ENCODE measurements around the gene B4GALNT4.

The B4GALNT4 gene

GRCh38 chr11:381501-382072, 12.3 kb downstream of the B4GALNT4 start:
- no peaks in the 10 kb centered on the region for H3K36me3 ChIP-seq (ENCODE audit: insufficient read depth, low read length)
- TF ChIP-seq, protein P1, sequence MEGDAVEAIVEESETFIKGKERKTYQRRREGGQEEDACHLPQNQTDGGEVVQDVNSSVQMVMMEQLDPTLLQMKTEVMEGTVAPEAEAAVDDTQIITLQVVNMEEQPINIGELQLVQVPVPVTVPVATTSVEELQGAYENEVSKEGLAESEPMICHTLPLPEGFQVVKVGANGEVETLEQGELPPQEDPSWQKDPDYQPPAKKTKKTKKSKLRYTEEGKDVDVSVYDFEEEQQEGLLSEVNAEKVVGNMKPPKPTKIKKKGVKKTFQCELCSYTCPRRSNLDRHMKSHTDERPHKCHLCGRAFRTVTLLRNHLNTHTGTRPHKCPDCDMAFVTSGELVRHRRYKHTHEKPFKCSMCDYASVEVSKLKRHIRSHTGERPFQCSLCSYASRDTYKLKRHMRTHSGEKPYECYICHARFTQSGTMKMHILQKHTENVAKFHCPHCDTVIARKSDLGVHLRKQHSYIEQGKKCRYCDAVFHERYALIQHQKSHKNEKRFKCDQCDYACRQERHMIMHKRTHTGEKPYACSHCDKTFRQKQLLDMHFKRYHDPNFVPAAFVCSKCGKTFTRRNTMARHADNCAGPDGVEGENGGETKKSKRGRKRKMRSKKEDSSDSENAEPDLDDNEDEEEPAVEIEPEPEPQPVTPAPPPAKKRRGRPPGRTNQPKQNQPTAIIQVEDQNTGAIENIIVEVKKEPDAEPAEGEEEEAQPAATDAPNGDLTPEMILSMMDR (IDR thresholded peaks at IDR 0.05; ENCODE audit: low read length): no peak
- TF ChIP-seq EZH2 (IDR thresholded peaks at IDR 0.05; ENCODE audit: borderline replicate concordance, low read length): no peak
- no peak overlapping the region for H3K4me2 ChIP-seq (ENCODE audit: low read length)
- no peaks in the 10 kb centered on the region for H3K9me2 ChIP-seq (ENCODE audit: low read depth, low read length)
- H3K9ac ChIP-seq (ENCODE audit: low read length): no peak overlapping the region
- peaks cover 5% of the 10 kb centered on the region; the same call in 1 of the 2 replicates for H3K27me3 ChIP-seq (ENCODE audit: insufficient read depth, low read length)
- H4K20me1 ChIP-seq (ENCODE audit: insufficient read depth, low read length): no peaks in the 10 kb centered on the region
- no peaks in the 10 kb centered on the region for H3K79me2 ChIP-seq (ENCODE audit: insufficient read depth, low read length)
- H3K27ac ChIP-seq (ENCODE audit: low read depth, low read length, poor library complexity, severe bottlenecking): no peak overlapping the region
- H3K4me1 ChIP-seq (ENCODE audit: insufficient read depth, low read length, severe bottlenecking): no peaks in the 10 kb centered on the region
- no peak overlapping the region for H3K4me3 ChIP-seq (ENCODE audit: low read depth, low read length, poor library complexity, severe bottlenecking)
- H3F3A ChIP-seq (ENCODE audit: insufficient read depth, low read length): no peaks in the 10 kb centered on the region
- H2AFZ ChIP-seq (ENCODE audit: low read length): no peak overlapping the region
- H3K9me3 ChIP-seq (ENCODE audit: low read length): peaks cover 4% of the 10 kb centered on the region; the same call in 1 of the 2 replicates

DNA sequence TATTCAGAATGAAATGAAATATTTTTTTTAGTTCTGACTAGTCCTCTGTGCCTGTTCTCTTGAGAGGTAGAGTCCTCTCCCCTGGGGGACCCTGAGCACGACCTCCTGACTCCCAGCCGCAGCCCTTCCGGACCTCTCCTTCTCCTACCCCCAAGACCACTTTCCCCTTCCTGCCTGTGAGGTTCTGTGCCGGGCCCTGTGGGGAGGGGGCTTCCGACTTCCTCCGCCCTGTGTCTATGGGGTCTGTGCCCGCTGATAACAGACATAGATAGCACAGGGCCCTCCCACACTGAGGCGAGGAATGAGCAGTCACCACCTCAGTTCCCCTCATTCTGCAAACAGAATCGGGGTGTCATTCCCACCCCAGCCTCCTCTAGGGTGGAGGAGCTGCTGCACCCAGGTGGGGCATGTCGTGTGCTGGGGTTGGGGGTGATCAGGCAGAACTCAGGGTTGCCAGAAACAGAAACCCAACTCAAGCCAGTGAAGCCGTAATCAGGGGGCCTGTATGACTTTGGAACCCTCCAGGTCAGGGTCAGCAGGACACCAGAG, 12.9 kb downstream of the B4GALNT4 start:
- Histone ChIP-seq H2AFZ (ENCODE audit: low read length) (no peak overlapping the region), H4K20me1 (ENCODE audit: insufficient read depth, low read length) (no peaks in the 10 kb centered on the region), H3K27ac (ENCODE audit: low read depth, low read length, poor library complexity, severe bottlenecking) (no peak overlapping the region), H3F3A (ENCODE audit: insufficient read depth, low read length) (no peaks in the 10 kb centered on the region), H3K4me2 (ENCODE audit: low read length) (no peak overlapping the region), H3K27me3 (ENCODE audit: insufficient read depth, low read length) (peaks cover 5% of the 10 kb centered on the region; the same call in 1 of the 2 replicates), H3K36me3 (ENCODE audit: insufficient read depth, low read length) (no peaks in the 10 kb centered on the region), H3K9ac (ENCODE audit: low read length) (no peak overlapping the region), H3K4me3 (ENCODE audit: low read depth, low read length, poor library complexity, severe bottlenecking) (no peak overlapping the region), H3K4me1 (ENCODE audit: insufficient read depth, low read length, severe bottlenecking) (no peaks in the 10 kb centered on the region), H3K79me2 (ENCODE audit: insufficient read depth, low read length) (no peaks in the 10 kb centered on the region), H3K9me3 (ENCODE audit: low read length) (peaks cover 4% of the 10 kb centered on the region; the same call in 1 of the 2 replicates), H3K9me2 (ENCODE audit: low read depth, low read length) (no peaks in the 10 kb centered on the region)
- TF ChIP-seq, protein P1 (IDR thresholded peaks at IDR 0.05; ENCODE audit: low read length): no peak
- TF ChIP-seq EZH2 (IDR thresholded peaks at IDR 0.05; ENCODE audit: borderline replicate concordance, low read length): no peak

GRCh38 chr11:383431-383830, 14.1 kb downstream of the B4GALNT4 start:
- Histone ChIP-seq H3K27me3 (ENCODE audit: insufficient read depth, low read length) (peaks cover 5% of the 10 kb centered on the region; the same call in 1 of the 2 replicates), H3K36me3 (ENCODE audit: insufficient read depth, low read length) (no peaks in the 10 kb centered on the region), H3K9me2 (ENCODE audit: low read depth, low read length) (no peaks in the 10 kb centered on the region), H2AFZ (ENCODE audit: low read length) (no peak overlapping the region), H3K79me2 (ENCODE audit: insufficient read depth, low read length) (no peaks in the 10 kb centered on the region), H3K9me3 (ENCODE audit: low read length) (peaks cover 4% of the 10 kb centered on the region; the same call in 1 of the 2 replicates), H3K9ac (ENCODE audit: low read length) (no peak overlapping the region), H4K20me1 (ENCODE audit: insufficient read depth, low read length) (no peaks in the 10 kb centered on the region), H3K4me3 (ENCODE audit: low read depth, low read length, poor library complexity, severe bottlenecking) (no peak overlapping the region), H3K4me2 (ENCODE audit: low read length) (no peak overlapping the region), H3K27ac (ENCODE audit: low read depth, low read length, poor library complexity, severe bottlenecking) (no peak overlapping the region), H3K4me1 (ENCODE audit: insufficient read depth, low read length, severe bottlenecking) (no peaks in the 10 kb centered on the region), H3F3A (ENCODE audit: insufficient read depth, low read length) (no peaks in the 10 kb centered on the region)
- TF ChIP-seq, protein P1 (IDR thresholded peaks at IDR 0.05; ENCODE audit: low read length): no peak
- no peak for TF ChIP-seq EZH2 (IDR thresholded peaks at IDR 0.05; ENCODE audit: borderline replicate concordance, low read length)

Data from OCI-LY1 (cell line).